Measurements from ENCODE around the gene ACSL6.

ACSL6 gene

GRCh38 chr5:131944702-131945550, 66.5 kb downstream of the ACSL6 start:
- TF ChIP-seq, protein P1, sequence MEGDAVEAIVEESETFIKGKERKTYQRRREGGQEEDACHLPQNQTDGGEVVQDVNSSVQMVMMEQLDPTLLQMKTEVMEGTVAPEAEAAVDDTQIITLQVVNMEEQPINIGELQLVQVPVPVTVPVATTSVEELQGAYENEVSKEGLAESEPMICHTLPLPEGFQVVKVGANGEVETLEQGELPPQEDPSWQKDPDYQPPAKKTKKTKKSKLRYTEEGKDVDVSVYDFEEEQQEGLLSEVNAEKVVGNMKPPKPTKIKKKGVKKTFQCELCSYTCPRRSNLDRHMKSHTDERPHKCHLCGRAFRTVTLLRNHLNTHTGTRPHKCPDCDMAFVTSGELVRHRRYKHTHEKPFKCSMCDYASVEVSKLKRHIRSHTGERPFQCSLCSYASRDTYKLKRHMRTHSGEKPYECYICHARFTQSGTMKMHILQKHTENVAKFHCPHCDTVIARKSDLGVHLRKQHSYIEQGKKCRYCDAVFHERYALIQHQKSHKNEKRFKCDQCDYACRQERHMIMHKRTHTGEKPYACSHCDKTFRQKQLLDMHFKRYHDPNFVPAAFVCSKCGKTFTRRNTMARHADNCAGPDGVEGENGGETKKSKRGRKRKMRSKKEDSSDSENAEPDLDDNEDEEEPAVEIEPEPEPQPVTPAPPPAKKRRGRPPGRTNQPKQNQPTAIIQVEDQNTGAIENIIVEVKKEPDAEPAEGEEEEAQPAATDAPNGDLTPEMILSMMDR (conservative IDR thresholded peaks at IDR 0.05; ENCODE audit: low read depth, low read length): no peak
- H3K4me3 ChIP-seq (ENCODE audit: low read depth, low read length): no peak overlapping the region
- no peak for DNase-seq (ENCODE audit: low read depth)

DNA sequence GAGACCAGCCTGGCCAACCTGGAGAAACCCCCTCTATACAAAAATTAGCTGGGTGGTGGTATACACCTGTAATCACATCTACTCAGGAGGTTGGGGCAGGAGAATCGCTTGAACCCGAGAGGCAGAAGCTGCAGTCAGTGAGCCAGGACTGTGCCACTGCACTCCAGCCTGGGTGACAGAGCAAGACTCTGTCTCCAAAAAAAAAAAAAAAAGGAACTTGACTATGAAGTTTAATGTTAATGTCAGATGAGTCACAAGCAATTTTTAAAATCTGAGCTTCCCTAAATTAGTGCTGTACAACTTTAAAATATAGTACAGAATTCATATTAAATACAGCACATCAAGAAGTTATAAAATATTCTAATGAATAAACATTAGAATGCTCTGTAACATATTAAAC, 67.5 kb downstream of the ACSL6 start:
- no peak for DNase-seq (ENCODE audit: low read depth)
- no peak overlapping the region for H3K4me3 ChIP-seq (ENCODE audit: low read depth, low read length)
- TF ChIP-seq, protein P1 (conservative IDR thresholded peaks at IDR 0.05; ENCODE audit: low read depth, low read length): no peak

GRCh38 chr5:131942016-131942415, 69.4 kb downstream of the ACSL6 start:
- TF ChIP-seq, protein P1 (conservative IDR thresholded peaks at IDR 0.05; ENCODE audit: low read depth, low read length): no peak
- H3K4me3 ChIP-seq (ENCODE audit: low read depth, low read length): no peak overlapping the region
- DNase-seq (ENCODE audit: low read depth): no peak

GRCh38 chr5:131939690-131940345, 71.6 kb downstream of the ACSL6 start:
- no peak overlapping the region for H3K4me3 ChIP-seq (ENCODE audit: low read depth, low read length)
- TF ChIP-seq, protein P1 (conservative IDR thresholded peaks at IDR 0.05; ENCODE audit: low read depth, low read length): no peak
- no peak for DNase-seq (ENCODE audit: low read depth)

- TF ChIP-seq, protein P1 (conservative IDR thresholded peaks at IDR 0.05; ENCODE audit: low read depth, low read length): no peak
- H3K4me3 ChIP-seq (ENCODE audit: low read depth, low read length): no peak overlapping the region
- DNase-seq (ENCODE audit: low read depth): no peak
Observed at GRCh38 chr5:131932235-131932634, 79.2 kb downstream of the ACSL6 start.

DNA sequence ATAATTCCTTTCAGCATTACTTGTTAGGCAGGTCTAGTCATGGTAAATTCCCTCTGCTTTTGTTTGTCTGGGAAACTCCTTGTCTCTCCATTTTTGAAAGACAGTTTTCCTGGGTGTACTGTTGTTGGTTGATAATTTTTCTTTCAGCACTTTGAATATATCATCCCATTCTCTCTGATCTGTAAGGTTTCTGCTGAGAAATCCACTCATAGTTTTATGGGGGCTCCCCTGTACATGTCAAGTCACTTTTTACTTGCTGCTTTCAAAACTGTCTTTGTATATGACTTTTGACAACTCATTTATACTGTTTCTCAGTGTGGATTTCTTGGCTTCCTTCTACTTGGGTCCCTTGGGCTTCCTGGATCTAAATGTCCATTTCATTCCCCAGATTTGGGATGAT, 82.5 kb downstream of the ACSL6 start:
- TF ChIP-seq, protein P1 (conservative IDR thresholded peaks at IDR 0.05; ENCODE audit: low read depth, low read length): no peak
- no peak overlapping the region for H3K4me3 ChIP-seq (ENCODE audit: low read depth, low read length)
- no peak for DNase-seq (ENCODE audit: low read depth)

All from choroid plexus epithelial cell (primary cell).